HG03342 (cell line): ENCODE measurements around the gene CUX1.
A peak's percentile ranks its signal among the peaks of the same experiment; 100 is the strongest.

Experiments used
- ATAC-seq: cut with Tn5 transposase; IDR thresholded peaks from one replicate; pipeline ENCODE4 v1.9.1; 2021; ENCODE audit warnings: mild to moderate bottlenecking, moderate library complexity; ENCODE audit not compliant: unreplicated experiment

Gene CUX1

GRCh38 chr7:102196028-102196427 lies 378.6 kb downstream of the CUX1 start:
- ATAC-seq, result no peak

DNA sequence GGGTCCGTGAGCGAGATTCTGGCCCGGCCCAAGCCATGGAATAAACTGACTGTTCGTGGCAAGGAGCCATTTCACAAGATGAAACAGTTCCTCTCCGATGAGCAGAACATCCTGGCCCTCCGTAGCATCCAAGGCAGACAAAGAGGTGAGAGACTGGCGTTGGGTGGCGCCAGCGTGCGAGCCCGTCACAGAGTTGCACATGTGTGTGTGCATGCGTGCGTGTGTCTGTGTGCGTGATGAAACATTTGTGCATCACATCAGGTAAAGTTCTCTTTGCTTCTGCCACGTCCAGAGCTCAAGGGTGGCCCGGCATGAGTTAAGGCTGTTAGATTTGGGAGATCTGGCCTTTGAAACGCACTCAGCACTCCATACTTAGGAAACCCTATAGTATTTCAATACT lies 379.7 kb downstream of the CUX1 start:
- ATAC-seq, result no peak

DNA sequence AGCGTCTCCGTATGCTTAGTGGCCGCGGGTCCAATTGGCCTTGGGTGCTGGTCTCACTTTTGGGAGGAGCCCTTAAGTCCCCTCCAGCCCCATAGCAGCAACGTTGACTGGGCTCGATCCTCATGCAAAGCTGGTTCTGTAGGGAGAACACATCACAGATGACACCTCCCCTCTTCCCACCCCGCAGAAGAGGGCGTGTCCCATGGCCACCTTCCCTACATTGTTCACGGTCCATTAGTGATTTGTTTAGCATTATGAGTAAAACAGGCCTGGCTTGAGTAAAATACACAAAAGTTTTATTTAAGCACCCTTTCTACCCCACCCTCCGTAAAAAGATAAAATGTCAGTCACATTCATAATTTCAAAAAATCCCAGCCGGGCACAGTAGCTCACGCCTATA lies 380.2 kb downstream of the CUX1 start:
- no peak for ATAC-seq

GRCh38 chr7:102198417-102198956 lies 381.1 kb downstream of the CUX1 start:
- no peak for ATAC-seq

GRCh38 chr7:102201576-102201975 lies 384.1 kb downstream of the CUX1 start:
- no peak for ATAC-seq

GRCh38 chr7:102202556-102202955 lies 385.1 kb downstream of the CUX1 start:
- no peak for ATAC-seq

- ATAC-seq, result no peak
Measured at GRCh38 chr7:102203218-102203617, 385.8 kb downstream of the CUX1 start.

GRCh38 chr7:102204212-102204611 lies 386.8 kb downstream of the CUX1 start:
- ATAC-seq, result no peak

GRCh38 chr7:102205915-102206314 lies 388.5 kb downstream of the CUX1 start:
- no peak for ATAC-seq

GRCh38 chr7:102208826-102209225 lies 391.4 kb downstream of the CUX1 start:
- no peak for ATAC-seq

DNA sequence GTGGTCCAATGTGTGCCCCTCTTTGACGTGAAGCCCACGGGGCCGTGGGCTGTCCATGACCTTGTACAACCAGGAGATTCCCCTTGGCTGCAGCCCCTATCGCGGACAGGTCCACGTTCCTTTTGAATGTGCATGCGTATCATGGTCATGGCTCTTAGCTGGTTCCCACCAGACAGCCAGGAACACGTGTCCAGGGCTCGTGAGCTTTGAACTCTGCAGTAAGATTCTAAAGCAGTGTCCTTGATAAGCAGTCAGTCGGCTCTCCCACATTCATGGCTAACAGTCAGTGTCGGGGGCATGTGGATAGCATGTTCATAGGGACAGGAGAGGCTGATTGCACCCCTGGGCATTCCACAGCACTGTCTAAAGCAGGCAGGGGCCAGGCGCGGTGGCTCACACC lies 393.4 kb downstream of the CUX1 start:
- no peak for ATAC-seq

DNA sequence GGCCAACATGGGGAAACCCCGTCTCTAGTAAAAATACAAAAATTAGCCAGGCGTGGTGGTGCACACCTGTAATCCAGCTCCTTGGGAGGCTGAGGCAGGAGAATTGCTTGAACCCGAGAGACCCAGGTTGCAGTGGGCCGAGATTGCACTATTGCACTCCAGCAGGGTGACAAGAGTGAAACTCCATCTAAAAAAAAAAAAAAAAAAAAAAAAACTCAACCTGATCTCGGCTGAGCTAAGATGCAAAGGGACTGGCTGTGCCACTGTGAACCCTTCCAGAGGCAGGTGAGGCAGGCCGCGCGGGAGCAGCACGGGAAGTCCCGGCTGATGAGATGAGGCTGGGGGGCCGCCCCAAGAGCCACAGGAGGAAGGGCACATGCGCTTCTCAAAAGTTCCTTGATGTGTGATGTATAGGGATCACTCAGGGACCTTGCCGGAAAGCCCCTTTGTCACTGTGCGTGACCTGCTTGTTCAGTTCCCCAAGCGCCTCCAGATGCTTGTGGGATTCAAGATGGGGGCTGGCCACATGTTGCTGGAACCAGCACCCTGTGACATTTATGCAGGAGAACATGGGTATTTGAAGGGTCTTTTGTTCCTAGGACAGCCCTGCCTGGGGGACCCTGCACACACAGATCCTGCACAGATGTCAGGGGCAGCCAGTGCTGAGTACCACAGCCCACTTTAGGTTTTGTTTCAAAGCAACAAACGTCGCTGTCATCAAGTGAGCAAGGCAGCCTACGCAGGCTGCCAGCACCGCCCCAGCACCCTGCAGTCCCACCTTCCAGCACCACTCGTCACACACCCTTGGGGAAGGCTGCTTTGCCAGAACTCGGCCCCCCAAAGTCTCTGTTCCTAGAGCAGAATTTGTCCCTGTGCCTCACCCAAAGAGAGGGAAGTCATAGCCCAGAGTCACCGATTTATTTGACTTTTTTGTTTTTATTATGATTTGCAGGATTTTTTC lies 394.4 kb downstream of the CUX1 start:
- ATAC-seq, result peak; percentile 72

- ATAC-seq, result no peak
Measured at GRCh38 chr7:102214477-102215072, 397.1 kb downstream of the CUX1 start.

- ATAC-seq, result no peak
Measured at GRCh38 chr7:102215256-102215655, 397.8 kb downstream of the CUX1 start.

- no peak for ATAC-seq
Measured at GRCh38 chr7:102215711-102216110, 398.3 kb downstream of the CUX1 start.

- no peak for ATAC-seq
Measured at GRCh38 chr7:102216573-102217314, 399.3 kb downstream of the CUX1 start.

GRCh38 chr7:102220229-102220850 lies 402.9 kb downstream of the CUX1 start:
- no peak for ATAC-seq

DNA sequence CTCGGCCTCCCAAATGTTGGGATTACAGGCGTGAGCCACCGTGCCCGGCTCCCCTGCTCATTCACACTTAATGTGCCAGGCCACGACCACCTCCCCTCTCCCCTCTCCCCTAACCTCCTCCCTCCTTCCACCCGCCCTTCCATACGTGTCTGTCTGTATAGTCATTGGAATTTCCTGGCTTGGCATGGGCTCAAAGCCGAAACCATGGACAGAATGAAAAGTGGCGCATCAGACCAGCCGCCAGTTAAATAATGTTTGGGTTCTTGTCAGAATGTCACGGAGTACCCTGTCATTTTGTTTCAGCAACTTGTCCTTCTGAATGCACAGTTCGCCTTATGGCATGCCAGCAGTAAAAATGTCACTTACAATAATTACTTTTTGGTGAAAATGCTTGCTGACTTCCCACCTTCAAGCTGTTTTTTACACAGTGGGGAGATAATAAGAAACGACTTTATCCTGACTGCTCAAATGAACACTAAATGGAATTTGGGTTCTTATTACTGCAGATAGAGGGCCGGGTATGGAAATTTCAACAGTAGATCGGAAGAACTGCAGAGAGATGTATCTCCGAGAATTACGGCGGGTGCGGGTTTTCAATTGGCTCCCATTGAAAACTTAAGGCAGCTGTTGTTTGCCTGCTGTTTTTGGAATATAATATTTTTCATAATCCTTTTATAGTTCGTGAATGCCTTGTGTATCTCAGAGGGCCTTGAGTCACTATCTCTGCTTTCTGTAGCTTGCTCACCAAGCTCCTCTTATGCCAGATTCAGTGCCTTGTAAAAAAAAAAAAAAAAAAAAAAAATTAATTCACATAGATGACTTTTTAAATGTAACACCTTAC lies 403.8 kb downstream of the CUX1 start:
- no peak for ATAC-seq

- ATAC-seq, result no peak
Measured at GRCh38 chr7:102221961-102222360, 404.5 kb downstream of the CUX1 start.

DNA sequence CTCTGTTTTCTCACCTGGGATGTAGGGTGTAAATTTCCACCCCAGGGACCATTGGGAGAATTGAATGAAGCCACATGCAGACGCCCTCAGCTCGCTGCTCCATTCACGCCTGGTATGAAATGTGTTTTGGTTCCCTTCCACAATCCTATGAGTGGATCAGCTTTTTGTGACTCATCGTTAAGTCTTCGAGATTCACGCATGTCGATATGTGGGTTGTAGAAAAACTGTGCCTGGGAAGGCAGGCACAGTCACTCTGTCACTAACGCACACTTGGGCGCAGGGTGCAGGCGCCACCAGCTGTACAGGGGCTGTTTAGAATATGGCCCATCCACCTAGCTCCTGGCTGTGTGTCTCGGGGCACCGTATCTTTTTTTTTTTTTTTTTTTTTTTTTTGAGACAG lies 405.0 kb downstream of the CUX1 start:
- ATAC-seq, result no peak
